ENCODE results near the gene PBLD. TPM values are rescaled to one million over a fixed set of nuclear protein-coding genes. Genes with fewer than 3 reads are reported as not detected.

Gene PBLD
- total RNA-seq, result 4.2 TPM

DNA sequence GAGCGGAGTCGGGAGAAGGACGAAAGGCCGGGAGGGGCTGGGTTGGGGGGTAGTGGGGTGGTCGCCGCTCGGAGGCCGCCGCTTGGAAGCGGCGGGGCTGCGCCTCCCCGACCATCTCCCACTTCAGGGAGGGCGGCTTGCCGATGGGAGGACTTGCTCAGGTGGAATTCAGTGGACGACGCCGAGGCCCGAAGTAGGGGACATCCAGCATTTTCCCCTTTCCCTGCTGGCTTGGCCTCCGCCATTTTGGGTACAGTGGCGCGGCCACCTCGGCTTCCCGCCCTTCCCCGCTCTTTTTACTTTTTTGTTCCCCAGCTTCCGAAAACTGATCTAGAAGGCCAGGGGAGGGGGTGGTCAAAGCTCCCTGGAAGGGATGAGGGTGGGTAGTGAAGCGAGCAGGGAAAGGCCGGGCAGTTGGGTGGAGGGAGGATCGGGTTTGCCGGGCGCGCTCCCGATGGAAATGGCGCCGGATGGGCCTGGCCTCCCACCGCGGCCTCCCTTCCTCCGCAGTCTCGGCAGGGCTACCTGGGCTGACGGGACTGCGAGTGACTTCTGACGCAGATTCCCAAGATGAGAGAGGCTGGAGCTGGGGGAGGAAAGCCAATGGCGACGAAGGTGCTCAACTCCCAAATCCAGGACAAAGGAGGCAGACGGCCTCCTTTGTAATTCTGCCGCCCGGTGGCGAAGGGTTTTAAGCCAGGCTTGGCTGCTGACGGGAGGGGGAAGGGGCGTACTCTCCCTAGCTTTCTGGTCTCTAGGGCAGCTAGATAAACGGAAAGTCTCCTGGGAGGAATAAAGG lies at the start of gene PBLD:
TSS of gene PBLD (minus strand) at position 670 of the 799 bp plus-strand sequence. CDS start 26,084 bp downstream, outside the sequence.
- DNase-seq, result peak; percentile 87

- DNase-seq, result no peak
These were observed 38.9 kb upstream of the PBLD start for GRCh38 chr10:68371604-68372003.

DNA sequence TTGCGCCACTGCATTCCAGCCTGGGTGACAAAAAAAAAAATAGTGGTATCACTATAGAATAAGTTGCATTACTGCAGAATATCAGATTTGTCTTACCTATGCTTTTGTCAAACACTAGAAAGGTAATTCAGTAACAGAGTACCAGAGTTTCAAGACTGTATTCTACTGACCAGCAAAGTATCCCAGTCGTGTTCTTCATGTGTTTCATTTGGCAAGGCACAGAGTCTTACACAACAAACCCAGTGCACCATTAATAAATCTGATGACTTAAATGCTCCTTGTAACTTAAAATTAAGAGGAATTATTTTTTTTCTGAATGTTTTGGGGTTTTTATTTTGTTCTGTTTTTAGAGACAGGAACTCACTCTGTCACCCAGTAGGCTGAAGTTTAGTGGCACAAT lies 34.4 kb upstream of the PBLD start:
- no peak for DNase-seq

- no peak for DNase-seq
These were observed 33.9 kb upstream of the PBLD start for GRCh38 chr10:68366600-68366999.

DNA sequence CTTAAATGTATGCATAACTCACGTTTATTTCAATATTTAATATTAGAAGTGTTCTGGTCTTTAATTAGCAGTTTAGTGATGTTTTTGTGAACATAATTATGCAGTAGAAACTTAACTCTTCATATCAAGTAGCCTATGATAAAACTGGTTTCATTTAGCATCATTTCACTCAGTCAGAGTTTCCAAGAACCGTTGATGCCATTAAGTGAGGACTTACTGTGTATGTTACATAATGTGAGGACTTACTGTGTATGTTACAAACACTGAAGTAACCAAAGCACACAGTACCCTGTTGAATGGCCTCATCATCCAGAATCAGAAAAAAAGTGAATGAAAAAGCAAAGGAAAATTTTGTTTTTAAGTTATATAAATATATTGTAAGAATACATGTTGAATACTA lies 32.9 kb upstream of the PBLD start:
- no peak for DNase-seq

DNA sequence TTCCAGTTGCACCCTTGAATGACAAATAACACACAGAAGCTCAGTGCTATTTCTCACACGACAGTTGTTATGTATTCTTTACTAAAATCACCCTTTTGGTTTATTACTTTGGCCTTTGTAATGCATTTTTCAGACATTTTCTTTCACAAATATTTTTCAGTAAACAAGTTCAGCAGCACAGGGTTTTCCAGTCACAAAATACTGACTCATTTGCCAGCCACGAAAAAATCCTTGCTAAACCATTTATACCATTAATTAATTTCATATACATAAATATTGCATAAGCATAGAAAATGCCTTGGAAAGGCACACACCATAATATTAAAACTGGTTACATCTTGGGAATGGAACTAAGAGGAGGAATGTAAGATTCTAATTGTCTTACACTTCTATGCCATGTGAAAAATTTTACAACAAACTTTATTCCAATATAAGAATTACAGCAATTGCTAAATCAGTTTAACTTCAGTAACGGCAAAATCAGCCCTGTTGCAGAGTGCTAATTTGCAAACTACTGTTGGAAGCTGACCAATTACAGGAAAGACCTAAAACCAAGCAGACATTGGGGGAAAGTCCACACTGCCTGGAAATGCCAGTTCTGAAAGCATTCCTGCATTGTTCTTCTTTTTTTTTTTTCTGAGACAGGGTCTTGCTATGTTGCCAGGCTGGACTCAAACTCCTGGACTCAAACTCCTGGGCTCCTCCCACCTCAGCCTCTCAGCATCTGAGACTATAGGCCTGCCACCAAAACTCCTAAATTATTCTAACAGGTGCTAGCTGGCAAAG lies 31.6 kb upstream of the PBLD start:
- no peak for DNase-seq

DNA sequence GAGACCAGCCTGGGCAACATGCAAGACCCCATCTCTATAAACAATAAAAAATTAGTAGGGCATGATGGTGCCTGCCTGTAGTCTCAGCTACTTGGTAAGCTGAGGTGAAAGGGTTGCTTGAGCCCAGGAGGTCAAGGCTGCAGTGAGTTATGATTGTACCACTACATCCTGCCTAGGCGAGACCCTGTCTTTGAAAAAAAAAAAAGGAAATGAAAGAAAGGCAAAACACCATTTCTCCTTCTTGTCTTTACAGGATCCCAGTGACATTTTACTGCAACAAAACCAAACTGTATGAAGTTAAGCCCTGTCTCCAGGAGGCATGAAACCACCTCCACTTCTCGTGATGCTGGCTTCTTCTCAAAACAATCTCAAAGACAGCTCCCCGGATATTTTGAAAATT lies 29.9 kb upstream of the PBLD start:
- no peak for DNase-seq

DNA sequence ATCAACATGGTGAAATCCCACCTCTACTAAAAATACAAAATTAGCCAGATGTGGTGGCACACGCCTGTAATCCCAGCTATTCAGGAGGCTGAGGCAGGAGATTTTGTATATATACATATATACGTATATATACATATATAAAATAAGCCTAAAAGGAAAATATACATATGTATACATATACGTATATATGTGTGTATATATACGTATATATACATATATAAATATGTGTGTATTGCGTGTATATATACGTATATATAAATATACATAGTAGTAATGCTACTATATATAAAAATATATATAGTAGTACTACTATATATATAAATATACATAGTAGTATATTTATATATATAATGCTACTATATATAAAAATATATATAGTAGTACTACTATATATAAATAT lies 26.5 kb upstream of the PBLD start:
- DNase-seq, result no peak

- DNase-seq, result no peak
These were observed 20.8 kb upstream of the PBLD start for GRCh38 chr10:68353537-68353936.

GRCh38 chr10:68348265-68348741 lies 15.6 kb upstream of the PBLD start:
- DNase-seq, result peak; percentile 54

DNA sequence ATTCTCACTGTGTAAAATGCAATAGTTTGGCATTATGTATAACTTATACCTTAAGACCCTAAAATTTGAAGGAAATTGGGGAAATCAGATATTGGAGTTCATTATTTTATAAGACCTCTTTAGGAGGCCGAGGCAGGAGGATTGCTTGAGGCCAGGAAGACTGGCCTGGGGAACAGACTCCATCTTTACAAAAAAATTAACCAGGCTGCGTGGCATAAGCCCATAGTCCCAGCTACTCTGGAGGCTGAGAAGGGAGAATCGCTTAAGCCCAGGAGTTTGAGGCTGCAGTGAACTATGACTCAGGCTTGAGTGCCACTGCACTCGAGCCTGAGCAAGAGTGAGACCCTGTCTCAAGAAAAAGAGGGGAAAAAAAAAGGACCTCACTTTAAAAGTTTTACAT lies 14.0 kb upstream of the PBLD start:
- DNase-seq, result no peak

- DNase-seq, result no peak
These were observed 12.9 kb upstream of the PBLD start for GRCh38 chr10:68345621-68346020.

- no peak for DNase-seq
These were observed 10.3 kb upstream of the PBLD start for GRCh38 chr10:68342909-68343516.

DNA sequence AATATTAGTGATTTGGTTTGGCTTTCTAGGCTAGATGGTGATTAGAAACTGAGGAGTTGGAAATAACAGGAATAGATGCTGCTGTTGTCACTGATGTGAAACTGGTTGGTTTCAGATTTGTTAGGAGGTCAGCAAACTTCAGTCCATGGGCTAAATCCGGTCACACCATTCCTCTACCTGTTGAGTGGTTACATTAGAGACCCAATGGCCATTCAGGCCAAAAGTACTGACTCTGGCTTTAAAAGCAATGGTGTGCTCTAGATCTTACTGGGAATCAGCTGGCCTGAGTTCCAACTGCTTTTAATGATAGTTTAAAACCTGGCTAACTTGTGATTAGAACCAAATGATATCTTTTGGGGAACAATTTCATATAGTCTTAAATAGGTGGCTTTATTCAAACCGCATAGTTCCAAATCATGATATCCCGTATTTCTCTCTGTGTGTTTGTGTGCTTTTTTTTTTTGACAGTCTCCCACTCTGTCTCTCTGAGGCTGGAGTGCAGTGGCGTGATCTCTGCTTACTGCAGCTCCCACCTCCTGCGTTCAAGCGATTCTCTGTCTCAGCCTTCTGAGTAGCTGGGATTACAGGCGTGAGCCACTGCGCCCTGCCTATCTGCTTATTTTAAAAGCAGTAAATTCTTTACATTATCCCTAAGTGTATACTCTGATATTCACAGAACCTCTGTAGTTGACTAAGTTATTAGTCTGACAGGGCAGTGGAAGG lies 7.8 kb upstream of the PBLD start:
- no peak for DNase-seq

- no peak for DNase-seq
These were observed 4.1 kb upstream of the PBLD start for GRCh38 chr10:68336754-68337351.

DNA sequence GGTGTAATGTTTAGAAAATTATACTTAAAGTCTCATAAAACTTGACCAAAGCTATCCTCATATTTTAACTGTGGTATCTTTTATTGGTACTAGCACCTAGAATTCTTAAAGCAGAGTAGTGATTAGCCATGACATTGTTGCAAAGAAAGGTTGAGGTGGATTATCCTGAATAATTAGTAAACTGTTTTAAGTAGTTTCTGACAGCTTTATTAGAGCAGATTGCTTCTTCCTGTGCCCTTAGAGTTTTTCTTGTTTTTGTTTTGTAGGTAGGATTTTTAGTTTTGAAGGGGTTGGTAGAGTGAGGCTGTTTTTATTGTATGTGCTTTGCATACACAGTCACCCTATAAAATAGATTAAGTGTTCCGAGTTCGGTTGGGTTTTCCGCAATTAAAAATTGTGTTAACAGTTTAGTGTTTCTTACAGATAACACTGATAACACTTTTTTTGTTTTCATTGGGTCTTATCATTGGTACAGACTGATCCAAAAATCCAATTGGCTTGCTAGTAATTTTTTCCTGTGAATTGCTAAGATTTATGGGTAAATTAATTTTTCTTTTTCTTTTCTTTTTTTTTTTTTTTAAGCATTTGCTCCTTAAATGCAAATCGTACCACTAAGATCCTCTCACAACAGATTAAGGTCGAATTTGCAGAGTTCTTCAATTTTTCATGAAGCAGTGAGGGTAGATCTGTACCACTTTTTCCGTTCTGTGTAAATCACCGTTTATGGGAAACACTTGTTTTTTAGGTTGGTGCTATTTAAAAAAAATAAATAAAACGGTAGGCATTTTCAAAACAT lies 2.1 kb upstream of the PBLD start:
- no peak for DNase-seq

- DNase-seq, result peak; percentile 24
These were observed 1.0 kb upstream of the PBLD start for GRCh38 chr10:68333440-68334431.

DNA sequence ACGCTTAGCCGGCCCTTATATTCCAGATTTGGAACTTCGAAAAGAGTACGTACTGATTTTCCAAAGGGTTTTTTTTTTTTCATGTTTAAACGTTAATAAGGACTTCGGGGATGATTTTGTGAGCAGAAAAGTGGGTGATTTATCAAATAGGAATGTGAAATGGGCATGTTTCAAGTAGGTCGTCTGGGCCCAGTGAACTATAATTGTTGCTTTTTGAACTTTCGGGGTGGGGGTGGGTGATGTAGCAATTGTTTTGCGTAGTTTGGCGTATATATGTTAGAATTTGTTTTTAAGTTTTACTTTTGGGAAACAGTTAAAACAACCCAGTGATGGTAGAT lies 299 bp upstream of the PBLD start:
- no peak for DNase-seq

DNA sequence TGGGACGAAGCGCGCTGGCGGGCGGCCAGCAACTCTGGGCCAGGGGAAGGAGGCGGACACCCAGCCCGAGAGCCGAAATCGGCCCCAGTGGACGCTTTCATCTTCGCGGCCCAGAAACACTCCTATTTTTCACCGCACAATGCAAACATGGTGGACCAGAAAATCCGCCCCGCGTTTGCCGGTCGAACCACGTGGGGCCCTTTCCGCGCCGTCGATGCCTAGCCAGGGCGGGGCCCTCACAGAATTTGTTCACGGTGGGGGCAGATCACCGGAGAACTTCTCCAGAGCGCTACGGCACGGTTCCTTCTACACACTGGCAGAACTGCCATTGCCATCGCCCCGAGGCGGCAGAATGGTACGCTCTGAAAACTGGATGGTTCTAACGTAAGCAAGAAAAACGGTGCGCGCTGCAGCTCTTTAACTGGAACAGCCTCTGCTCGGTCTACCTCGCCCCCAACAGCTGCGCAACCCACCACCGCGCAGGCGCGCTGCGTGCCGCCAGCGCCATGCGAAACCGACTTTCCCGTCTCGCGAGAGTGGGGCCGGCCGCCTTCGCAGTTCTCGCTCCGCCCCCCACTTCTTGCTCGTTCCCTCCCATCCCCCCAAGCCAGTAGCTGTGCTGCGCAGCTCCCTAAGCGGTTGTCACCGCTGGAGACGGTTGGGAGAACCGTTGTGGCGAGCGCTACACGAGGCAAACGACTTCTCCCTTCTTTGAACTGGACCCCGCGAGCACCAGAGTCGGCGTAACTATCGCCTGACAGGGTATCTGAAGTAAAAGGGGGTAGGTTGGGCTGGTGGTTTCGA lies 1.1 kb downstream of the PBLD start, which contains the start of gene HNRNPH3:
TSS of gene HNRNPH3 (plus strand) at position 610 of the 804 bp plus-strand sequence. CDS start 5,158 bp downstream, outside the sequence.
- DNase-seq, result peak; percentile 98

All from skin of body (tissue), 2 donors.